HG03039 (cell line): ENCODE results near the gene APC2.
"Not testable (repeated sequence)": the region's sequence is repeated elsewhere in the genome, so short reads cannot be mapped to it uniquely, and the experiment has no call there.

Source experiments
- ATAC-seq: cut with Tn5 transposase; IDR thresholded peaks from one replicate; pipeline ENCODE4 v1.9.1; 2021; ENCODE audit warnings: mild to moderate bottlenecking, moderate library complexity; ENCODE audit not compliant: unreplicated experiment

Gene APC2

GRCh38 chr19:1494115-1494815 lies 44.3 kb downstream of the APC2 start:
- no peak for ATAC-seq

DNA sequence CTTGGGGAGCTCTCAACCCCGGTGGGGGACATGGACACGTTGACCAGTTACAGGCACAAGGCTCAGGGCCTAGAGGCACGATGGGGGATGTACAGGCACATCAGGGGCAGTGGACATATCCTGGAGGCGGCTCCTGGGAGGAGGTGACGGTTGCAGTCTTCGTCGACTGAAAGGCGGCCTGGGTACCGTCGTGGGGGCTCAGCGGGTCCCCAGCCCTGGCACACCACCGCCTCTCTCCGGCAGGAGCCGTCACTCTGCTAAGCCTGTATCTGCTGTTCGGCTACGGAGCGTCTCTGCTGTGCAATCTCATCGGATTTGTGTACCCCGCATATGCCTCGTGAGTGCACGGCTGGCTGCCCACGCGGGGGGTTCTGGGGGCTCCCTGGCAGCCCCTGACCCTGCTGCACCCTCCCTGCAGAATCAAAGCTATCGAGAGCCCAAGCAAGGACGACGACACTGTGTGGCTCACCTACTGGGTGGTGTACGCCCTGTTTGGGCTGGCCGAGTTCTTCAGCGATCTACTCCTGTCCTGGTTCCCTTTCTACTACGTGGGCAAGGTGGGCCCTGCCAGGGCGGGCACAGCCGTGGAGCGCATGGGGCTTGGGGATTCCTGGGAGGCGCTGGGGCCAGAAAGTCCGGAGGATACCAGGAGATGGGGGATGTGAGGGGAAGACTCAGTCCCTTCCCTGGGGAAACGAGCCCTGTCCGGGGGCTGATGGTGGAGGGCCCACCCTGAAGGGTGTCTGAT lies 45.3 kb downstream of the APC2 start:
- no peak for ATAC-seq

- ATAC-seq: no peak
Measured at GRCh38 chr19:1495799-1496713, 46.1 kb downstream of the APC2 start.

GRCh38 chr19:1496714-1497577 lies 47.0 kb downstream of the APC2 start:
- ATAC-seq: no peak

DNA sequence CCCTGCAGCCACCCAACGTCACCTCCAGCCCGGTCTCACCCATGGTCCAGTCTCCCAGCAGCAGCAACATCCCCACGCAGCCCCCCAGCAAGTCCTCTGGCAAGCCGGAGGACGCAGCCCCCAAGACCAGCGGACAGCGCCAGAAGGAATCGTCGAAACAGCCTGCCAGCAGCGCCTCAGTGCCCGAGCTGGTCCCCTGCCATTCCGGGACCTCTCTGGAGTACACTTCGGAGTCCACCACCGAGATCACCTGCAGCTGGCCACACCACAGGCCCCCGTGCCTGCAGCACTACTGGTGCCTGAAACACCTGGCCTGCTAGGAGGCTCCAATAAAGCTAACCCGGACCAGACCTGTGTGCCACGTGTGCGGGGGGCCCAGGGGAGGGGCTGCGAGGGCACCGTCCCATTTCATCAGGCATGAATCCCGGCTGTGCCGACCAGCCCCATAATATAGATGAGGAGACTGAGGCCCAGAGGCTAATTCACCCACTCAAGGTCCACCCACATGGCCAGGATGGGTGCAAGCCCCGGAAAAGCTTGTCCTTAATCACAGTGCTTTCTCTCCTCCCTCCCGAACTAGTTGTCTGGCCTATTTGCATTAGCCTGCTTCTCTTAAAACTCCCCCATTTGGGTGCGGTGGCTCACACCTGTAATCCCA lies 47.8 kb downstream of the APC2 start:
- ATAC-seq: no peak

DNA sequence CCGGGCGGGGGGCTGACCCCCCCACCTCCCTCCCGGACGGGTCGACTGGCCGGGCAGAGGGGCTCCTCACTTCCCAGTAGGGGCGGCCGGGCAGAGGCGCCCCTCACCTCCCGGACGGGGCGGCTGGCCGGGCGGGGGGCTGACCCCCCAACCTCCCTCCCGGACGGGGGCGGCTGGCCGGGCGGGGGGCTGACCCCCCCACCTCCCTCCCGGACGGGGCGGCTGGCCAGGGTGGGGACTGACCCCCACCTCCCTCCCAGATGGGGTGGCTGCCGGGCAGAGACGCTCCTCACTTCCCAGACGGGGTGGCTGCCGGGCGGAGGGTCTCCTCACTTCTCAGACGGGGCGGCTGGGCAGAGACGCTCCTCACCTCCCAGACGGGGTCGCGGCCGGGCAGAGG lies 49.3 kb downstream of the APC2 start:
- not testable (repeated sequence) for ATAC-seq

- ATAC-seq: no peak
Measured at GRCh38 chr19:1501200-1501595, 51.3 kb downstream of the APC2 start.

DNA sequence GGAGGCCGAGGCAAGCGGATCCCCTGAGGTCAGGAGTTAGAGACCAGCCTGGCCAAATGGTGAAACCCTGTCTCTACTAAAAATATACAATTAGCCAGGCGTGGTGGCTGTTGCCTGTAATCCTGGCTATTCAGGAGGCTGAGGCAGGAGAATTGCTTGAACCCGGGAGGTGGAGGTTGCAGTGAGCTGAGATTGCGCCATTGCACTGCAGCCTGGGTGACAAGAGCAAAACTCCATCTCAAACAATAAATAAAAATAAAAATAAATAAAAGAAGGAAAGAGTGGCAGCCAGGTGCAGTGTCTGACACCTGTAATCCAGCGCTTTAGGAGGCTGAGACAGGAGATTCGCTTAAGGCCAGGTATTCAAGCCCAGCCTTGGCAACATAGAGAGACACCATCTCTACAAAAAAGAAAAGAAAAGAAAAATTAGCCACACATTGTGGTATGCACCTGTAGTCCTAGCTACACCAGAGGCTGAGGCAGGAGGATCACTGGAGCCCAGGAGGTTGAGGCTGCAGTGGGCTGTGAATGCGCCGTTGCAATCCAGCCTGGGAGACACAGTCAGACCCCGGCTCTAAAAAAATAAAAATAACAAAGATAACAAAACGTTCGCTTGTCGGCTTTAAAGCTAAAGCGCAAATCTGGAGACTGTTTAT lies 52.6 kb downstream of the APC2 start:
- ATAC-seq: no peak

DNA sequence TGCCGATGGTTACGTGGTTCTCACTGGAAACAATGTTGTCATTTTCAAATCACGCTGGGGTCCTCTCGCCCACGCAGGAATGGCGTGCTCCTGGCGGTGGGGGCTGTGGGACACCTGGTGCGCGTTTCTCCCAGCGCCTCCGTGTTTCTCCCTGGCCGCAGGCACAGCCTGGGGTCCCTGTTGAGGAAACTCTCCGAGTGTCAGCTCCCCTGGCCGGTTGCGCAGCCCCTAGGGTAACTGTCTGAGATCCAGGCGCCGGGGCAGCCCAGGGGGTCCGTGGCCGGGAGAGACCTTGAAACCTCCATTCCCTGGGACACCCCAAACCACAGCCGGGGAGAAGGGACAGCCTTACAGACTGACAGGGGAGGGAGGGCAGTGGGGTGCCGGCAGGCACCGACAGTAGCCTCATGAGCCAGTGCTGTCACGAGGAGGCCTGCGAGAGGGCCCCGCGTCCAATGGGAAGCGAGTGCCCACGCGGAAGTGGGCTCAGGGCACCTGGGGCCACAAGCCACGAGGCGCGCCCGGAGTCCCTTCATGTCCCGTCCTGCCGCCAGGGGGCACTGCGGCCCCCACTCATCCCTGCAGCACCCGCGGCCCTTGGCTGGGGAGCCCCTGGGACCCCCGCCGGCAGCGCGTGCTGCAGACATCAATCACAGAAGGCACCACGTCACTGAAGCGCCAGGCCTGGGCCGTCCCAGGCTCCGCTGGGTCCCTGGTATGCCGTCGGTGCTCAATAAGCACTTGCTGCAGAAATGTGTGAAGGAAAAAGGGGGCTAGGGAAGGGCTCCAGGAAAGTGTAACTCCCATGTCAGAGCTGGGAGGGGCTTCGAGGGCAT lies 53.4 kb downstream of the APC2 start:
- ATAC-seq: no peak

- ATAC-seq: no peak
Measured at GRCh38 chr19:1503925-1504773, 54.2 kb downstream of the APC2 start.

DNA sequence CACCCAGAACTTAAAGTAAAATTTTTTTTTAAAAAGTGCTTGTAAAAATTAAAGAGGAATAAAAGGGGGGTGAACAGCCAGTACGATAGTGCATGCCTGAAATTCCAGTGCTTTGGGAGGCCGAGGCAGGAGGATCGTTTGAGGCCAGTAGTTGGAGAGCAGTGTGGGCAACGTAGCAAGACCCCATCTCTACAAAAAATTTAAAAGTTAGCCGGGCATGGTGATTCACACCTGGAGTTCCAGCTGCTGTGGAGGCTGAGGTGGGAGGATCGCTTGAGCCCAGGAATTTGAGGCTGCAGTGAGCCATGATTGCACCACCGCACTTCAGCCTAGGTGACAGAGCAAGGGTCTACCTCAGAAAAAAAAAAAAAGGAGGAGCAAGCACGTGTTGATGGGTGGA lies 55.1 kb downstream of the APC2 start:
- no peak for ATAC-seq

DNA sequence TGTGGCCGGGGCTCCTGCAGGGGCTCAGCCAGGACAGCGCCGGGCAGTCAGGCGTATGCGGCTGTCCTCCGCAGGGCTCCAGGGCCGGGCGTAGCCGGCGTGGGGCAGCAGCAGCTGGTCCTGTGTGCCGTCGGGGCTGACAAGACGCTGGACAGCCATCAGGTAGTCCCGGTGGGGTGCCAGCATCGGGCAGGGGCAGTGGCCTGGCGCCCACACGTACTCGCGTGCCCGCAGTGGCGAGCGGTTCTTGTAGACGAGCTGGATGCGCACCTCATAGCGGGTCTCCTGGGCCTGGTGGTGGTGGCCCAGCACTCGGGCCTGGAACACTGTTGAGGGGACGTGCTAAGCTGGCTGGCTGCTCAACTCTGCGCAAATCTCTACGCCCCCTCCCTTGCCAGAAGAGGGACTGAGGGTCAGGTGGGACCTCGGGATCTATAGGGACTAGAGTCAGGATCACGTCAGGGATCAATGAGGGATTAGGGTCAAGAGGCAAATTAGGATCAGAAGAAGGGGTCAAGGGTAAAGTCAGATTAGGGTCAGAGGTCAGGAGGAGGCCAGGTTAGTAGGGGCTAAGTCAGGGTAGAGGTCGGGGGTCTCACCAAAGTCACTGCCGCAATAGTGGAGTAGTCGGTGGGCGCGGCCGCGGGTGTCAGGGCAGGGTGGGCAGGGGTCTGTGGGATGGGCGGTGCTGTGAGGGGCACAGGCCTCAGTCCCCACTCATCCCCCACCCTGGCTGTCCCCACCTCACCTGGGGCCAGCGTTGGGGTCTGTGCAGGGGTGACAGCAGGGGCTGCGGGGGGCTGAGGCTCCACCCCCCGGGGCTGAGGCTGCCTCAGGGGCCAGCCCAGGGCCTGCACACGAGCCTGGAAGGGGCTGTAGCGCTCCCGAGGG lies 56.3 kb downstream of the APC2 start:
- ATAC-seq: no peak

DNA sequence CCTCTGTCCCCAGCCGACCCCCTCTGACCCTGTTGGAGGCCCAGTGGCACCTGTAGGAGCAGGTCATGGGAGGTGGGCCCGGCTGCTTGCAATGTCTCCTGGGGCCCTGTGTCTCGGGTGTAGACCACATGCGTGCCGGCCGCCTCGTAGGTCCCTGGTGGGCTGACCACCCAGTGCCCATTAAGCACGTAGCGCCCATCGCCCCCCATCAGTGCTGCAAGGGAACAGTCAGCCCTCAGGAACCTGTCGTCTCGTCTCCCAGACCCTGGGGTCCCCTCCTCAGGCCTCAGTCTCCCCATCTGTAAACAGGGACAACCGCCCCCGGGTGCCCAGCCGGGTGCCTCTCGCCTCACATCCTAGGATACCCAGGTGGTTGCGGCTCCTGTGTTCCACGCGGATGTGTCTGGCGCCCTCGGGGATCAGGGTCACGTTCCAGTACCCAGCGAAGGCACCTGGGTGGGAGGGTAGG lies 57.3 kb downstream of the APC2 start:
- no peak for ATAC-seq

DNA sequence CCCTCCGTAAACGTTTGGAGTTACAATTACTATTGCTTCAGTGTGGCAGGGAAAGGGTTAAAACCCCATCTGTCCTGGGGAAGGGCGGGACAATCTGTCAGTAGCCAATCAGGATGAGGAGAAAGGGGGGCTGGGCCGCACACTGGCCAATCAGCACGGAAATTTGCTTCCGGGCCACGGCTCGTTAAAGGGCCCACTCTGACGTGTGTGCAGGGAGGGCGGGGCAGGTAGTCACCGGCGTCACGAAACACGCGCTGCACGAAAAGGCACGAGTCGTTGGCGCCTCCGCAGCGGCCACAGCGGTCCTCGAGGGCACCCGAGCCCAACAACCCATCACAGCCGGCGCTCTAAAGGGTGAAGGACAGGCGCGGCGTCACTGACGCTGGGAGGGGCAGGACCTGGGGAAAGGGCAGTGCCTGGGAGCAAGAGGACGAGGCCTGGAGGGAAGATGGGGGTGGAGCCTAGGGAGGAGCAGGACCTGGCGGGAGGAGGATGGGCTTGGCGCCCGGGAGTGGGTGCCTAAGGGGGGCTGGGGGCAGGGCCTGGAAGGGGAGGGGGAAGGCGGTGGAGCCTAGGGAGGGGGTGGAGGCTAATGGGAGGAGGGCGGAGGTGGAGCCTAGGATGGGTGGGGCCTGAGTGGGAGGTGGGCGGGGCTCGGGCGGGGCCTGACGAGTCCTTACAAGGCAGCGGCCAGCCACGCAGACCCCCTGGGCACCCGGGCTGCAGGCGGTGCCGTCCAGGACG lies 58.0 kb downstream of the APC2 start:
- ATAC-seq: no peak

DNA sequence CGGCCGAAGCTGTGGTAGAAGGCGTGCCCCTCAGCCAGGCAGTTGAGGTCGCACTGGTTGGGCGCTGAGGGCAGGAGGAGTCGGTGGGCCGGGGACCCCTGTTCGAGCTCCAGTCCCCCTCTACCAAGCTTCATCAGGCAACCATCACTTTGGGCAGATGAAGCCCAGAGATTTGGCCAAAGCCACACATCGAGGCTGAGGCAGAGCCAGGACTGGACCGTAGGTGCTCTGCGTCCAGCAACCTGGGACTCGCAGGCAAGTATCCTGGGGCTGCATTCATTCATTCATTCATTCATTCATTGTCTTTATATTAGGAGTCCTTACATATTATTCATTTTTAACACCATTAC lies 58.6 kb downstream of the APC2 start:
- no peak for ATAC-seq
